DMS53 (cell line): Measurements from ENCODE around the gene DHH.
"Not testable (repeated sequence)": the region's sequence is repeated elsewhere in the genome, so short reads cannot be mapped to it uniquely, and the experiment has no call there.

Source experiments
- DNase-seq: peaks from one replicate; lab custom pipeline; 2025; lab: John Stamatoyannopoulos, UW

DHH gene

DNA sequence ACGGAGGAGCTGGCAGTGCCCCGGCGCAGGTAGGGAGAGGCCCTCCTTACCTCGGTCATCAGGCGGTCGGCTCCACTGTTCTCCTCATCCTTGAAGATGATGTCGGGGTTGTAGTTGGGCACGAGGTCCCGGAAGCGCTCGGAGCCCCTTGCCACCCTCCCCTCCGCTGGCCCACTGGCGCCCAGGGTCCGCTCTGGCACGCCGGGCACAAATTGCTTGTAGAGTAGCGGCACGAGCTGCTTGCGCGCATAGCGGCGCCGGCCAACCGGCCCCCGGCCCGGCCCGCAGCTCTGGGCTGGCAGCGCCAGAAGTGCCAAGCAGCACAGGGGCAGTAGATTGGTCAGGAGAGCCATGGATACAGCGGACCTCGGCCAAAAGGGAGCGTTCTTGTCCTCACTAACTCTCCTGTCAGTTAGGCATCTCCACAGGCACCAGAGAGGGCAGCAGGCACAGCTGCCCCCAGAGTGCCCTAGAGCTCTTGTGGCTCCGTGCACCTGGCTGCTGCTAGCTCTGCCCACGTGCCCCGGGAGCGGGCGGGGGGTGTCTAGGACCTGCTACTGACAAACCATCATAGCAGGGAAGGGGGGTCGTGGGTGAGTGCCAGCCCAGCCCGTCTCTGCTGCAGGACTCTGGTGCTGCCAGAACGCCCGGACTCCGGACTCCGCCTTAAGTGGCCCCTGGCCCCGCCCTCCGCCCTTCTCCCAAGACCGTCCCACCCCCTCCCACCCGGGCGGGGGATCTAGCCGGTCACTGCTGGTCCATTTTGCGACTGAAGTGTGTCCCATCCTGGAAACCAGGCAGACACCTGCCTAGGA is at the start of gene DHH:
Gene DHH (minus strand): TSS at position 642 of the 815 bp plus-strand sequence. CDS start 289 bp downstream, at position 353.
- peak; percentile 61 for DNase-seq

DNA sequence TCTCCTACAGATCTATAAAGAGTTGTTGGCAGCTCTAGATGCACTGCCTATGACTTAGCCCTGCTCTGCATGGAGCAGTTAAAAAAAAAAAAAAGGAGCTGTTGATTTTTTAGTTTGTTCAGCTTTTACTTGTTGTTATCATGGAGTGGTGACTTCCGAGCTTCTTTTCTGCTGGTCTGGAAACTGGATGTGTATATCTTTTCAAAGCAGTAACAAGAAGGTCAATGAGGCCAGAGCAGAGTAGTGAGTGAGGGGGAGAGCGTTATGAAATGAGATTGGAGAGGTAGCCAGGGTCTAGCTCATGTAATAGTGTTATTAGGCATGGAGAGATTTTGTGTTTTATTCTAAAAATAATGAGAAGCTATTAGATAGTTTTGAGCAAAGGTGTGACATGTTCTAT is 49.8 kb upstream of the DHH start:
- no peak for DNase-seq

DNA sequence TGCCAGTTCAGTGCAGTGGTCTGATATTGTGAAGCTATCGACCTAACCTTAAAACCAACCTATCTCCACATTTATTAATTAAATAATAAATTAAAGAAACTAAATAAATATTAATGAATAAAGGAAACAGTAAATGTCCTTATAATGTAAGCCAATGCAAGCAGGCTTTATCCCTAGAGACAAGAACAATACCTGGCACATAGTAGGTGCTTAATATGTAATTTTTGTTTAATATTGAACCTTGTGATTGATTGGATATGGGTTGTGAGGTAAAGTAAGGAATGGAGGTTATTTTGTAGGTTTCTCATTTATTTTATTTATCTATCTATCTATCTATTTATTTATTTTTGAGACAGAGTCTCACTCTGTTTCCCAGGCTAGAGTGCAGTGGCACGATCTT is 44.4 kb upstream of the DHH start:
- no peak for DNase-seq

DNA sequence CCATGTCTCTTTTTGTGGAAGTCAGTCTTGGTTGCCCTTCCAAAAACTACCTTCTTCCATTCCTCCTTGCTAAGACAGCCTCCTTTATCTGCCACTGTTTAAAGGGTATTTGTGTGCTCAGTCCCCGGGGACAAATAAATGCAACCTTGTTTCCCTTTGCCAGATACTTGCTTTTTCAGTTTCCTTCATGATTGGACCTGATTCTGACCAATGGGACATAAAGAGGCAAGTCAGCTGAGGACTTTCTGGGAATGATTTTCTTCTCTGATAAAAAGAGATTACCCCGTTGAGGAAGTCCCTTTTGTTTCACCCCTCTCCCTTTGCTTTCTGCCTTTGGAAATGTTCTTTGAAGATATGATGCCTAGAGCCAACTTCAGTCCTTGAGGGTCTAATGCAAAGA is 44.0 kb upstream of the DHH start:
- DNase-seq, result no peak

DNA sequence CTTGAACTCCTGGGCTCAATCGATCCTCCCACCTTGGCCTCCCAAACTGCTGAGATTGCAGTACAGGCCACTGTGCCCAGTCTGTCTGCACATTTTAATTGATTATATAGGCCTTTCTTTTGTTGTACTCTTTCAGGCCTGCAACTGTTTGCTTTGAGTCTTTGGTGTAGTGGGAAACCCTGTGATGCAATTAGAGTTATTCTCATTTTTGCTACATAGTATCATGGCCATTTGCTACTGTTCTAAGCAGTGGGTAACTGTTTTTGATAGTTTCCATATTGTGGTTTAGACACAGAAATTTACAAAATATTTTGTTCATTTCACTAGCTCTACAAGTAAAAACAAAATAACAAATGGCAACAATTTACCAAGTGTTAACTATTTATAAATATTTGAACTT is 42.9 kb upstream of the DHH start:
- DNase-seq, result no peak

DNA sequence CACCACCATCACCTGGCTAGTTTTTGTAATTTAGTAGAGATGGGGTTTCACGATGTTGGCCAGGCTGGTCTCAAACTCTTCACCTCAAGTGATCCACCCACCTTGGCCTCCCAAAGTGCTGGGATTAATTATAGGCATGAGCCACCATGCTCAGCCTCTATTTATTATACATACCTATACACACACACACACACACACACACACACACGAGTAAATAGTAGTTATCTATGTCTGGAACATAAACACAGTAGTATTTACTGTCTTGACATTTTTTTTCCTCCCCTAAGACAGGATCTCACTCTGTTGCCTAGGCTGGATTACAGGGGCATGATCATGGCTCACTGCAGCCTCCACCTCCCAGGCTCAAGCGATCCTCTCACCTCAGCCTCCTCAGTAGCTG is 42.4 kb upstream of the DHH start:
- not testable (repeated sequence) for DNase-seq

DNA sequence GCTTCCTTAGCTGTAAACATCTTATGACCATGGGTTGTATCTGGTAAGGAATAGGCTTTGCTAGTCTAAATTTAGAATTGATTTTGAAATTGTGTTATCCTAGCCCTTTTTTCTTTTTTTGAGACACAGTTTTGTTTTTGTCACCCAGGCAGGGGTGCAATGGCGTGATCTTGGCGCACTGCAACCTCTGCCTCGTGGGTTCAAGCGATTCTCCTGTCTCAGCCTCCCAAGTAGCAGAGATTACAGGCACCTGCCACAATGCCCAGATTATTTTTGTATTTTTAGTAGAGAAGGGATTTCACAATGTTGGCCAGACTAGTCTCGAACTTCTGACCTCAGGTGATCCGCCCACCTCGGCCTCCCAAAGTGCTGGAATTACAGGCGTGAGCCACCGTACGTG is 39.0 kb upstream of the DHH start:
- DNase-seq, result no peak

DNA sequence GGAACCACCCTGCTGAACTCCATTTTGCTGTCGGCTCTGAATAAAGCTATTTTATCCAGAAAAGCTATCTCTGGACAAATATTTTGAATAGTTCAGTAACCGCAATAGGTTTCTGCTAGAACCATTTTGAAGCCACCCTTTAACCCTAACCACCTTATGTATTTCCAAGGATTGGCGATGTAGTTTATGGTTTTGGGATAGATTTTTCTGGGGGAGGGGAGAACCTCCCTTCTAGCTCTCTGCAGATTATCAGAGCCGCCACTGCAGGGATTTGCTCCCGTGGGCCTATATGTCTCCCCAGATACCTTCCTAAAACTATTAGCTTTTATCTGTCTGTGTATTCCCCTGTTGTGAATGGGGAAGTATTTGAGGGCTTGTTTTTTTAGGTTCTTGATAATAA is 38.4 kb upstream of the DHH start:
- DNase-seq, result no peak

DNA sequence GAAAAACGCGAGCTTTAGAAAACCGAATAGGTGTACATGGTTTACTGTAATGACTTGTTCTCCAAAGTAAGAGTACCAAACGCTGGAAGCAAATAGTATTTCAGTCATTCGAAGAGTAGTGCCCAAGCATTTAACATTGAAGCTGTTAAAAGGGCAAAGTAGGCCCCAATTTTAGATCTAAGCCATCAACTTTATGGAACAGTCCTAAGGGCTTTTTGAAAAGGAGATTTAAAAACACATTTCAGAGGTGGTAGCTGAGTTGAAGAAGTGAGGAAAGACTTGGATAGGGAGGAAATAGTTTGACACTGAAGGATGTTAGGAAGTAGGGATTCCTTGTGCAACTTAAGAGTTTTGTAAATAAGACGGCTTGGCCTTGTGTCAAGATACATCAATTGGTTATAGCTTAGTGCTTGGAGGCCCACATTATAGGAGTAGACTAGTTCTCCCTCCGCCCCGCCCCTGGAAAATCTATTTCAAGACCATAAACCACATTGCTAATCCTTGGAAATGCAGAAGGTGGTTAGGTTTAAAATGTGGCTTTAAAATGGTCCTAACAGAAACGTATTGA is 37.4 kb upstream of the DHH start:
- peak; percentile 57 for DNase-seq

DNA sequence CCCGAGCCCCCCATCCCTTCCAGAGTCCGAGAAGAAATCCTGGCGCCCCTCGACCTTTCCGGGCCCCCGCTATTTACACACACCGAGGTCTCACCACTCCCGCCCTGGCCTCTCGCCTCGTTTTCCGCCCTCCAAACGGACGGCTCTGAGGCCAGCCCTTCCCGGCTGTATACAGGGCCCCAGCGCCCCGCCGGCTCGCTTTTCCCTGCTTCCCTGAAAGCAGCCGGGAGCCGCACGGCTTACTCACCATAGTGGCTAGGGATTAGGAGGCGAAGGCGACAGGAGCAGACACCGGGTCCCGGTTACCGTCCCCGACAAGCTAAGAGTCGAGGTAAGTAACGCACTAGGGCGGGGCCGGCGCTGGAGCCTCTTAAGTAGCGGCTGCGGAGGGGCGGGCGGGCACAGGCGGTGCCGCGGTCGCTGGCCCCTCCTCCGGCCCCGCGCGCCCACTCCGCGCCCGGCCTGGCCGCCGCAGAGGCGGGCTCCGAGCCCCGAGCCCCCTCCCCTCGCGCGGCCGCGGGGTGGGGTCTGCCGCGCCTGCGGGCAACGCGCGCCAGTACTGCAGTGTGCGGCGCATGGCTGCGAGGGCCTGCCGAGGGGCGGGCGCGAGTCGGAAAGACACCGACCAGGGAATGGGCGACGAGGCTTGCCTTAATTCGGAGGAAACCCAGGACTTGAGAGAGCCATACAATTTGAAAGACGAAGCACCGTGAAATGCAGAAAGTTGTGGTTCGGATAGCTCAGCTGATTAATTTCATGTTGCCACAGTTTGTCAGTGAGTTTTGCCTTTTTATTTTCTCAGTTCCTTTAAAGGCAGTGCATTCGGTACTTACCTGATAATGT is 36.7 kb upstream of the DHH start, which contains the start of gene TUBA1B:
Gene TUBA1B (minus strand): TSS at position 345 of the 843 bp plus-strand sequence. CDS start 95 bp downstream, at position 250.
- DNase-seq, result peak; percentile 96

DNA sequence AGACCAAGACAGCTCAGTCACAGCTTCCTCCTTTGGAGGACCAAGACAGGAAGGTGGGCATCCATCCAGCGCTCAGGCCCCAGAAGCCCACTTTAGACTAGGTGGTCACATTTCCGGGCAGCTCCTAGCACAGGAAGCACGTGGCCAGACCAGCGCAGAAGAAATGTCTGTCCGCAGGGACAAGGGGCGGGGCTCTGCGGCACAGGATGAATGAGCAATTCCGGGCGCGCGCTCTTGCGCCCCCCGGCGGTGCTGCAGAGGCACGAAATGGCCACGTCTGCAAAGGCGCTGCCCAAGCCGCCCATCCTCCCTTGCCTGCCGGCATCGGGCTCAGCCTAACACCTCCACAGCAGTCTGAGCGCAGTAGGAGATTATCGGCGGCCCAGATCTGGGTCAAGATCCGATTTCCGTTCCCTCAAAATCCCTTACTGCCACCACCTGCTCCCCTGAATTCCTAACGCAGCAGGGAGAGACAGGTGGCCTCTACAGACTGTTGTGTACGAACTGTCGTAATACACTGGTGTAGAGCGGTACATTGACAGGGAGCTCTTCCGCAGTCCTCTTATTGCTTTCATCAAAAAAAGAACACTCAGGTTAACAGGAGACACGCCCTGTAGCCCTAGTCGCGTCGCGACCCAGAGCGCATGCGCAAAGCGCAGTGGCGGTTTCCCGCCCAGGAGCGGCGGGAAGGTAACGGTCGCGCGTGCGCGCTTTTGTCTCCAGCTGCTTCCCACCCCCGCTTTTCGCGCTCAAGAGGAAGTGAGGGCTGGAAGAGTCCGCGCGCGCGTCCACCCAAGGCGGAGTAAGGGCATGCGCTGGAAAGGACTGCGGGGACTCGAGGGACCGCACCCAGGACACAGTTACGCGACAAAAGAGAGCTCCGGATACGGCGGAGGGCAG is 35.8 kb upstream of the DHH start:
- peak; percentile 98 for DNase-seq

DNA sequence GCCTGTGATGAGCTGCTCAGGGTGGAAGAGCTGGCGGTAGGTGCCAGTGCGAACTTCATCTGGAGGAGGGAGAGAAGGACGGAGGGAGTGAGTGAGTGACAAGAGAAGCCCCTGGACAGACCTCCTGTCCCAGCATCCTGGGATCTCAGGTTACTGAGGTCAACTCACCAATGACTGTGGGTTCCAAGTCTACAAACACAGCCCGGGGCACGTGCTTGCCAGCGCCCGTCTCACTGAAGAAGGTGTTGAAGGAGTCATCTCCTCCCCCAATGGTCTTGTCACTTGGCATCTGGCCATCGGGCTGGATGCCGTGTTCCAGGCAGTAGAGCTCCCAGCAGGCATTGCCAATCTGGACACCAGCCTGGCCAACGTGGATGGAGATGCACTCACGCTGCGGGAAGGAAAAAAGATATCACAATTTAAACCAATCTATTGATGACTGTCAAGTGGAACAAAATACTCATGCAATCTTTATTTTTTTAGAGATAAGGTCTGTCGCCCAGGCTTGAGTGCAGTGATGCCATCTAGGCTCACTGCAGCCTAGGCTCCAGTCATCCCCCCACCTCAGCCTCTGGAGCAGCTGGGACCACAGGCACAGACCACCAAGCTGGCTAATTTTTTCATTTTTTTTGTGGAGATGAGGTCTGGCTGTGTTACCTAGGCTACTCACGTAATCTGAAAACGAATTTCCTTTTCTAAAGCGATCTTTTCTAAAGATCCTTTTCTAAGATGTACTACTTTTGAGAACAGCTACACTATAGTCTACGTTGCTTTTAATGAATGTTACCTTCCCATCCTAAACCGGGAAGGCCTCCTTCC is 34.9 kb upstream of the DHH start:
- DNase-seq, result no peak

DNA sequence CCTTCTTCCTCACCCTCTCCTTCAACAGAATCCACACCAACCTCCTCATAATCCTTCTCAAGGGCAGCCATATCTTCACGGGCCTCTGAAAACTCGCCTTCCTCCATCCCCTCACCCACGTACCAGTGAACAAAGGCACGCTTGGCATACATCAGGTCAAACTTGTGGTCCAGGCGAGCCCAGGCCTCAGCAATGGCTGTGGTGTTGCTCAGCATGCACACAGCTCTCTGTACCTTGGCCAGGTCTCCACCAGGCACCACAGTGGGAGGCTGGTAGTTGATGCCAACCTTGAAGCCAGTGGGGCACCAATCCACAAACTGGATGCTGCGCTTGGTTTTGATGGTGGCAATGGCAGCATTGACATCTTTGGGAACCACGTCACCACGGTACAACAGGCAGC is 33.4 kb upstream of the DHH start:
- DNase-seq, result not testable (repeated sequence)

DNA sequence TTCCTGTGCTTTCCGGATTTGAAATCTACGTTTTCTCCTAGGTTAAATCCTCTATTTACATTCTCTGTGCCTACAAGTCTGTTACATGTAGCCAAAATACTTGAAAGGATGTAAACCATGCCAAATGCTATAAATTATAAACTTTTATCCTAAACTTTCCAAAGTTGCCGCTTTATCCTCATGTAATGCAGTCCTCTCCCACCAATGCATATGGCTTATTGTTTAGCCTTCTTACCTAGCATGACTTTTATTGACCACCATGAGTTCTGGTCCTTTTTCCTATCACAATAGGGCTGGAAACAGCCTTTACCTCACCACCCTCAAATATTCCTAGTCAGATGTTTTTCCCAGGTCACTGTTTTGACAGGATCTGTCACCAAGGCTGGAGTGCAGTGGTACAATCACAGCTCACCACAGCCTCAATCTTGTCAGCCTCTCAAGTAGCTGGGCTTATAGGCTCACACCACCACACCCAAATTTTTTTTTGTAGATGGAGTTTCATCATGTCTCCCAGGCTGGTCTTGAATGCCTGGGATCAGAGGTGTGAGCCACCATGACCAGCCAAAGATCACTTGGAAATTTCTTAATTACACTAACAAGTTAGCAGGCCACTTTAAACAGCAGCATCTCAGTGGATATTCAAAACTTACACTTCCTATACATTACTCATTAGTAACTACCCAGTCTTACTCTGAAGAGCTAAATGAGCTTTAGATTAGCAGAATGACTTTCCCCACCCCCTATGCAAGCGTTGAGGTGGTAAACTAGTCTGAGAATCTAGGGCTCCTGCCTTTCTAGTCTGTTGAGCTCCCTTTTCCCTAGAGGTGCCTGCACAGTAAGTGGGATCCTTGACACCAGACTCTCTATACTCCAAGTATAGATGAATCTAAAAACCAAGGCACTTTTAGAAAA is 32.5 kb upstream of the DHH start:
- peak; percentile 45 for DNase-seq

DNA sequence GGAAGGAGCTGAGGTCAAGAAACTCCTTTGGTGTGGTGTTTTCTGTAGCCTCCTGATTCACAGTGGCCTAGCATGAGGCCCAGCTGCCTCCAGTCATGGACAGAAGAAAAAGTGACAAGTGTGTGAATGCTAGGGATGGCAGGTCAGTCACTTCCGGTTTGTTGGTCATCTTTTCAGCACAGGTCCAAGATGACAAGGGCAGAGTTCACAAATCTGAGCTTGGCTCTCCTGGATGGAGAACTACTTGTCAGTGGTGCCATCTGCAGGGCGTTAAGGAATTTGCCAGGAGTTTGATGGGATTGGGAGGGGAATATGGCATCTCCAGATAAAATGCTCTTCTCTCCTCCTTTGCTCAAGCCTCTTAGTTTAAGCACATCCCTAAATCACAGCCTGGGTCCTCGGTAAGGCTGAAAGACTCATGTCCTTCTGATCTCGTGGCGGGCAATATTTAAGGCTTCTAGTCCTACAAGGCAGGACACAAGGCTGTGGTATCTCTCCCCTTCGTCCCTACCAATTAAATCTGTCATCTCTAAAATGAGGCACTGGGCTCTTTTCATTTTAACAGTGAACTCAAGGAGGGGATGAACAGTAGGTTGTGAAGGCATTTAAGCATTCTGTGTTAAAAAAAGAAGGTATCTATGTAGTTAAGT is 26.6 kb upstream of the DHH start:
- DNase-seq, result peak; percentile 83

DNA sequence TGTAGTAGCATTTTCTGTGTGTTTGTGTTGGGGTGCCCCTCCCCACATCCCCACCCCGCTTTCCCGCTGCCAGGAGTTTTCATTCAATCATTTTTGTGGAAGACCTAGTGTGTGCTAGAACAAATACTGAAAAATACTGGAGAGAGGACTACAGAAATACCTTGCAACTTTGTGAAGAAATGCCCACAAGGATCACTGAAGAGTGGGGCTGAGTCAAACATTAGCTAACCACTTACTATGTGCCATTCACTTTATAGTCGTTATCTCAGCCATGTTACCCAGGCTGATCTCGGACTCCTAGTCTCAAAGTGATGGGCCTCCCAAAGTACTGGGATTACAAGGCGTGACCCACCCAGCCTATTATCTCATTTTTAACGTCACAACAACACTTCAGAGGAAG is 16.6 kb upstream of the DHH start:
- peak; percentile 46 for DNase-seq

DNA sequence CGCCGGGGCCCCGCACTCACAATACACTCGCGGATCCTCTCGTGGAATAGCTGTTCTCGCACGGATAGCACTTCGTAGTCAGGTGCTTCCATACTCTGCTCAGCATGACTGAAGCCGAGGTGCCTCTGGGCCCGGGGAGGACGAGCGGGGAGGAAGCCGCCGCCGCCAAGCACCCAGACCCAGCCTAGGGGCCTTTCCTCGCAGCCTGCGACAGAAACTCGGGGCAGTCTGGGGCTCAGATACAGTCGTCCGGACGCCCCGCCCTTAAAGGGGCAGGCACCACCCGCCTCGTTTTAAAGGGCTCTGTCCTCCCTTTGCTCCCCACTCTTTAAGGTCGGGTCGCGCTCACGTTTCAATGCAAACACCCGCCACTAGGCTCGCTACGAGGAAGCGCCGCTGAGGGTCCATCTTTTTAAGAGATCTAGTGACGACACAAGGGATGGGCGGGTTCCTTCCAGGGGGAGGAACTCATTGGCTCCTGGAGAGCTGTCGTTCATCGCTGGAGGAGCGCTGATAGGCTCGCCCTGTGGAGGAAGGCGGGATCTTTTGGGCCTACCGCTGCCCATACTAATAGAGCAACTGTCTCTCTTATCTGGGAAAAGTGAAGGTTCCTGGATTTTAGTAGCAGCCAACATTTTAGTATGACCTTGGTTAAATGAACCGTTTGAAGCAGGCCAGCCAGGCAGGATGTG is 16.0 kb upstream of the DHH start, which contains the start of gene LMBR1L:
Gene LMBR1L (minus strand): TSS at position 384 of the 692 bp plus-strand sequence. CDS start 292 bp downstream, at position 92.
- peak; percentile 98 for DNase-seq
